ENCODE results near the gene ZNRF1. TPM values are rescaled to one million over a fixed set of nuclear protein-coding genes. Genes with fewer than 3 reads are reported as not detected.

Gene ZNRF1
- total and polyA plus RNA-seq, 2 donors (not counting 1 experiment from before 2014, with no cell fraction given): 0.27 to 0.76 TPM

GRCh38 chr16:75048054-75048453, 49.2 kb downstream of the ZNRF1 start:
- Histone ChIP-seq H3K4me1 (ENCODE audit: control insufficient read depth in 2 of 2, insufficient read depth in 2 of 2, low read length in 2 of 2) (no peaks in the 10 kb centered on the region), H2AFZ (ENCODE audit: insufficient read depth, low read depth, low read length, poor library complexity, severe bottlenecking) (no peak overlapping the region), H3K79me2 (ENCODE audit: control insufficient read depth, insufficient read depth, low read length) (no peaks in the 10 kb centered on the region), H3K9ac (ENCODE audit: low read length) (no peak overlapping the region), H3K9me3 (ENCODE audit: control extremely low read depth in 1 of 3, control insufficient read depth in 2 of 3, insufficient read depth in 1 of 3, low read length in 2 of 3) (no peaks in the 10 kb centered on the region), H3K4me3 (ENCODE audit: control extremely low read depth in 1 of 5, extremely low read depth in 1 of 5, insufficient read depth in 1 of 5, low read depth in 2 of 5, low read length in 4 of 5) (no peak overlapping the region), H4K20me1 (ENCODE audit: control insufficient read depth, insufficient read depth, low read length, poor library complexity, severe bottlenecking) (no peaks in the 10 kb centered on the region), H3K27ac (ENCODE audit: low read length in 2 of 2) (no peak overlapping the region), H3K27me3 (replicated peaks in 1 of 4; ENCODE audit: control extremely low read depth in 1 of 4, control insufficient read depth in 3 of 4, insufficient read depth in 4 of 4, low read length in 3 of 4) (no peaks in the 10 kb centered on the region), H3K36me3 (replicated peaks in 1 of 2; ENCODE audit: control extremely low read depth in 1 of 2, control insufficient read depth in 1 of 2, extremely low read depth in 1 of 2, insufficient read depth in 2 of 2, low read length in 1 of 2) (no peaks in the 10 kb centered on the region), H3K4me2 (replicated peaks; ENCODE audit: low read depth, low read length, poor library complexity, severe bottlenecking) (no peak overlapping the region)
- DNase-seq (no peak), ATAC-seq (ENCODE audit: low read depth) (no peak)
- ChIA-PET POLR2A (no interaction called here), CTCF (no interaction called here)
- Mint-ChIP-seq H3K4me3 (no peak overlapping the region), H3K4me1 (no peaks in the 10 kb centered on the region), H3K9me3 (ENCODE audit: insufficient read depth) (no peaks in the 10 kb centered on the region), H3K27ac (no peak overlapping the region), H3K27me3 (no peaks in the 10 kb centered on the region)
- no CpG with 5 or more reads among the region's 4 CpGs for WGBS (ENCODE audit: insufficient coverage)
- no peak for TF ChIP-seq EZH2 (IDR thresholded peaks at IDR 0.05; ENCODE audit: borderline replicate concordance, insufficient read depth, low read depth, low read length, poor library complexity, severe bottlenecking)
- TF ChIP-seq, protein P1, sequence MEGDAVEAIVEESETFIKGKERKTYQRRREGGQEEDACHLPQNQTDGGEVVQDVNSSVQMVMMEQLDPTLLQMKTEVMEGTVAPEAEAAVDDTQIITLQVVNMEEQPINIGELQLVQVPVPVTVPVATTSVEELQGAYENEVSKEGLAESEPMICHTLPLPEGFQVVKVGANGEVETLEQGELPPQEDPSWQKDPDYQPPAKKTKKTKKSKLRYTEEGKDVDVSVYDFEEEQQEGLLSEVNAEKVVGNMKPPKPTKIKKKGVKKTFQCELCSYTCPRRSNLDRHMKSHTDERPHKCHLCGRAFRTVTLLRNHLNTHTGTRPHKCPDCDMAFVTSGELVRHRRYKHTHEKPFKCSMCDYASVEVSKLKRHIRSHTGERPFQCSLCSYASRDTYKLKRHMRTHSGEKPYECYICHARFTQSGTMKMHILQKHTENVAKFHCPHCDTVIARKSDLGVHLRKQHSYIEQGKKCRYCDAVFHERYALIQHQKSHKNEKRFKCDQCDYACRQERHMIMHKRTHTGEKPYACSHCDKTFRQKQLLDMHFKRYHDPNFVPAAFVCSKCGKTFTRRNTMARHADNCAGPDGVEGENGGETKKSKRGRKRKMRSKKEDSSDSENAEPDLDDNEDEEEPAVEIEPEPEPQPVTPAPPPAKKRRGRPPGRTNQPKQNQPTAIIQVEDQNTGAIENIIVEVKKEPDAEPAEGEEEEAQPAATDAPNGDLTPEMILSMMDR (IDR thresholded peaks at IDR 0.05): no peak
- intact Hi-C loops (cut with micrococcal nuclease): no loop called here

- no peak for TF ChIP-seq EZH2 (IDR thresholded peaks at IDR 0.05; ENCODE audit: borderline replicate concordance, insufficient read depth, low read depth, low read length, poor library complexity, severe bottlenecking)
- TF ChIP-seq, protein P1 (IDR thresholded peaks at IDR 0.05): no peak
- no peak for ATAC-seq (ENCODE audit: low read depth)
- Mint-ChIP-seq H3K9me3 (ENCODE audit: insufficient read depth) (no peaks in the 10 kb centered on the region), H3K4me3 (no peak overlapping the region), H3K4me1 (no peaks in the 10 kb centered on the region), H3K27me3 (no peaks in the 10 kb centered on the region), H3K27ac (no peak overlapping the region)
- Histone ChIP-seq H3K4me2 (replicated peaks; ENCODE audit: low read depth, low read length, poor library complexity, severe bottlenecking) (no peak overlapping the region), H3K79me2 (ENCODE audit: control insufficient read depth, insufficient read depth, low read length) (no peaks in the 10 kb centered on the region), H3K36me3 (replicated peaks in 1 of 2; ENCODE audit: control extremely low read depth in 1 of 2, control insufficient read depth in 1 of 2, extremely low read depth in 1 of 2, insufficient read depth in 2 of 2, low read length in 1 of 2) (no peaks in the 10 kb centered on the region), H4K20me1 (ENCODE audit: control insufficient read depth, insufficient read depth, low read length, poor library complexity, severe bottlenecking) (no peaks in the 10 kb centered on the region), H3K4me1 (ENCODE audit: control insufficient read depth in 2 of 2, insufficient read depth in 2 of 2, low read length in 2 of 2) (no peaks in the 10 kb centered on the region), H3K9me3 (ENCODE audit: control extremely low read depth in 1 of 3, control insufficient read depth in 2 of 3, insufficient read depth in 1 of 3, low read length in 2 of 3) (no peaks in the 10 kb centered on the region), H3K4me3 (ENCODE audit: control extremely low read depth in 1 of 5, extremely low read depth in 1 of 5, insufficient read depth in 1 of 5, low read depth in 2 of 5, low read length in 4 of 5) (no peak overlapping the region), H3K27me3 (replicated peaks in 1 of 4; ENCODE audit: control extremely low read depth in 1 of 4, control insufficient read depth in 3 of 4, insufficient read depth in 4 of 4, low read length in 3 of 4) (no peaks in the 10 kb centered on the region), H3K9ac (ENCODE audit: low read length) (no peak overlapping the region), H3K27ac (ENCODE audit: low read length in 2 of 2) (no peak overlapping the region), H2AFZ (ENCODE audit: insufficient read depth, low read depth, low read length, poor library complexity, severe bottlenecking) (no peak overlapping the region)
- 79% methylated on average over 4 of the region's 8 CpGs for WGBS (ENCODE audit: insufficient coverage)
- ChIA-PET CTCF (no interaction called here), POLR2A (no interaction called here)
- no peak for DNase-seq
- intact Hi-C loops (cut with micrococcal nuclease): no loop called here
These were observed 49.7 kb downstream of the ZNRF1 start for GRCh38 chr16:75048530-75048929.

Data from B cell (primary cell).